Measurements from ENCODE around the gene RFC1. TPM values are rescaled to one million over a fixed set of nuclear protein-coding genes. Genes with fewer than 3 reads are reported as not detected.

The RFC1 gene
- polyA plus RNA-seq, 1 of the 3 experiments (the other 2 are of a cell fraction) = 14.9 TPM

DNA sequence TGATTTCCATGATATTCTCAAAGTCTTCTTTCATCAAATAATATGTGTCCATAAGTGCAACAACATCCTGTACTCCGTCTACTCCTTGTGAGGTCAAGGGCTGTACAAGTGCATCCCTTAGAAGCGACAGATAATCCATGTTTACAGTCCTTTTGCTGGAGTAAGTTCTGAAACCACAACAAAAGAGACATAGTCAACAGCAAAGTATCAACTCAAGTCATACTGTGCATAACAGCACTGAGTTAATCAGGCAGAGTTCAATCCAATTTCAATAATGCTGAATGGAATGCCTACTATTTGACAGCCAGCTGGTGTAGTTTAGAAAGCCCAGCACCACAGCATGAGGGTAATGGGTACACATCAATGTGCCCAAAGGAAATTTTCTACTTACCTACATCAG lies 74.5 kb downstream of the RFC1 start:
- Histone ChIP-seq H3K36me3 (replicated peaks in 1 of 2; ENCODE audit: control insufficient read depth in 1 of 2, insufficient read depth in 2 of 2, low read length in 1 of 2) (peaks cover 71 to 74% of the 10 kb centered on the region in 2 experiments), H3K27ac (ENCODE audit: low read depth in 2 of 2, low read length in 1 of 2) (no peak overlapping the region), H3K9me3 (no peaks in the 10 kb centered on the region), H3K4me1 (ENCODE audit: control insufficient read depth in 1 of 2, insufficient read depth in 2 of 2, low read depth in 1 of 2, low read length in 1 of 2) (no peaks in the 10 kb centered on the region), H3K4me2 (no peak overlapping the region), H3K9me2 (no peaks in the 10 kb centered on the region), H3K27me3 (ENCODE audit: insufficient read depth) (no peaks in the 10 kb centered on the region), H4K20me1 (ENCODE audit: insufficient read depth) (no peaks in the 10 kb centered on the region), H3K4me3 (ENCODE audit: low read depth in 2 of 2, low read length in 1 of 2) (no peak overlapping the region), H2AFZ (ENCODE audit: low read depth) (no peak overlapping the region), H3K9ac (no peak overlapping the region), H3F3A (replicated peaks; ENCODE audit: insufficient read depth) (no peaks in the 10 kb centered on the region), H3K79me2 (ENCODE audit: insufficient read depth) (no peaks in the 10 kb centered on the region)
- POLR2A ChIA-PET = no interaction called here
- no peak for DNase-seq
- 95% methylated on average over 2 of the region's 2 CpGs for WGBS (ENCODE audit: low lambda C conversion rate)
- CTCF ChIA-PET = no interaction called here
- TF ChIP-seq RXRA (IDR thresholded peaks at IDR 0.05; ENCODE audit: borderline replicate concordance, low read depth) (no peak), ELF1 (IDR thresholded peaks at IDR 0.05) (no peak), TAF1 (IDR thresholded peaks at IDR 0.05; ENCODE audit: borderline replicate concordance, low read depth, low read length) (no peak), JUND (IDR thresholded peaks at IDR 0.05) (no peak), MXI1 (IDR thresholded peaks at IDR 0.05; ENCODE audit: low read depth, low read length) (no peak), SMC3 (IDR thresholded peaks at IDR 0.05; ENCODE audit: low read depth, low read length) (no peak), MEF2A (IDR thresholded peaks at IDR 0.05; ENCODE audit: borderline replicate concordance, low read depth) (no peak)
- TF ChIP-seq, protein P1, sequence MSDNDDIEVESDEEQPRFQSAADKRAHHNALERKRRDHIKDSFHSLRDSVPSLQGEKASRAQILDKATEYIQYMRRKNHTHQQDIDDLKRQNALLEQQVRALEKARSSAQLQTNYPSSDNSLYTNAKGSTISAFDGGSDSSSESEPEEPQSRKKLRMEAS (IDR thresholded peaks at IDR 0.05; ENCODE audit: low read depth) = no peak
- TF ChIP-seq, protein P2, sequence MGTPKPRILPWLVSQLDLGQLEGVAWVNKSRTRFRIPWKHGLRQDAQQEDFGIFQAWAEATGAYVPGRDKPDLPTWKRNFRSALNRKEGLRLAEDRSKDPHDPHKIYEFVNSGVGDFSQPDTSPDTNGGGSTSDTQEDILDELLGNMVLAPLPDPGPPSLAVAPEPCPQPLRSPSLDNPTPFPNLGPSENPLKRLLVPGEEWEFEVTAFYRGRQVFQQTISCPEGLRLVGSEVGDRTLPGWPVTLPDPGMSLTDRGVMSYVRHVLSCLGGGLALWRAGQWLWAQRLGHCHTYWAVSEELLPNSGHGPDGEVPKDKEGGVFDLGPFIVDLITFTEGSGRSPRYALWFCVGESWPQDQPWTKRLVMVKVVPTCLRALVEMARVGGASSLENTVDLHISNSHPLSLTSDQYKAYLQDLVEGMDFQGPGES (IDR thresholded peaks at IDR 0.05; ENCODE audit: low read depth, low read length) = no peak

DNA sequence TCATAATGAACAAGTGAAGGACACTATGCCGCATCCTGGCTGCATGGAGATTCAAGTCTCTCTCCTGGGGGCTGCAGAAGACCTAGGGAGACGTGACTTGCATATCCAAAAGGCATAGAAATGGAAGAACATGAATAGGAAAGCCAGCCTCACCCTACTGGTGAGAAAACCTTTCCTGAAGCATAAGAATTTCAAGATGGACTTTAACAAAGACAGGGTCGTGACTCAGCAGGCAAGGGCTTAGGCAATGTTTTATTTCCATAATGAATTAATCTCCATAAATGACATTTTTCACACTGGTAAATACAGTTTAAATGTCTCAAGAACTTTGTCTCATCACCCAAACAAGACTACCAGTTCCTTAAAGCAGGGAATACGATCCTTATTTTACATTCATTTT lies 78.9 kb downstream of the RFC1 start:
- no peak overlapping the region for H3K4me2 ChIP-seq
- H3K27me3 ChIP-seq (ENCODE audit: insufficient read depth) = no peaks in the 10 kb centered on the region
- ChIA-PET POLR2A (no interaction called here), CTCF (interaction anchor here (1.3 kb wide), 1 partner anchor 11 kb away, joined by 4 read pairs; no protein-coding TSS in a partner anchor)
- H3K4me1 ChIP-seq (ENCODE audit: control insufficient read depth in 1 of 2, insufficient read depth in 2 of 2, low read depth in 1 of 2, low read length in 1 of 2) = no peaks in the 10 kb centered on the region
- TF ChIP-seq, protein P3, sequence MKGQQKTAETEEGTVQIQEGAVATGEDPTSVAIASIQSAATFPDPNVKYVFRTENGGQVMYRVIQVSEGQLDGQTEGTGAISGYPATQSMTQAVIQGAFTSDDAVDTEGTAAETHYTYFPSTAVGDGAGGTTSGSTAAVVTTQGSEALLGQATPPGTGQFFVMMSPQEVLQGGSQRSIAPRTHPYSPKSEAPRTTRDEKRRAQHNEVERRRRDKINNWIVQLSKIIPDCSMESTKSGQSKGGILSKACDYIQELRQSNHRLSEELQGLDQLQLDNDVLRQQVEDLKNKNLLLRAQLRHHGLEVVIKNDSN (IDR thresholded peaks at IDR 0.05; ENCODE audit: borderline replicate concordance, low read depth) = no peak
- TF ChIP-seq CHD2 (IDR thresholded peaks at IDR 0.05; ENCODE audit: low read length, partially characterized antibody) (no peak), RXRA (IDR thresholded peaks at IDR 0.05; ENCODE audit: borderline replicate concordance, low read depth) (no peak), SMC3 (IDR thresholded peaks at IDR 0.05; ENCODE audit: low read depth, low read length) (no peak), MXI1 (IDR thresholded peaks at IDR 0.05; ENCODE audit: low read depth, low read length) (no peak), RFX5 (IDR thresholded peaks at IDR 0.05; ENCODE audit: low read length) (no peak), NRF1 (IDR thresholded peaks at IDR 0.05; ENCODE audit: low read depth, low read length) (no peak), TCF12 (IDR thresholded peaks at IDR 0.05) (no peak), MEF2A (IDR thresholded peaks at IDR 0.05; ENCODE audit: borderline replicate concordance, low read depth) (no peak), NFIC (IDR thresholded peaks at IDR 0.05; ENCODE audit: borderline replicate concordance) (no peak), EZH2phosphoT487 (IDR thresholded peaks at IDR 0.05; ENCODE audit: borderline replicate concordance, low read depth) (no peak), EP300 (IDR thresholded peaks at IDR 0.05; ENCODE audit: borderline replicate concordance in 1 of 2, low read depth in 1 of 2, low read length in 1 of 2) (no peak)
- TF ChIP-seq, protein P4, sequence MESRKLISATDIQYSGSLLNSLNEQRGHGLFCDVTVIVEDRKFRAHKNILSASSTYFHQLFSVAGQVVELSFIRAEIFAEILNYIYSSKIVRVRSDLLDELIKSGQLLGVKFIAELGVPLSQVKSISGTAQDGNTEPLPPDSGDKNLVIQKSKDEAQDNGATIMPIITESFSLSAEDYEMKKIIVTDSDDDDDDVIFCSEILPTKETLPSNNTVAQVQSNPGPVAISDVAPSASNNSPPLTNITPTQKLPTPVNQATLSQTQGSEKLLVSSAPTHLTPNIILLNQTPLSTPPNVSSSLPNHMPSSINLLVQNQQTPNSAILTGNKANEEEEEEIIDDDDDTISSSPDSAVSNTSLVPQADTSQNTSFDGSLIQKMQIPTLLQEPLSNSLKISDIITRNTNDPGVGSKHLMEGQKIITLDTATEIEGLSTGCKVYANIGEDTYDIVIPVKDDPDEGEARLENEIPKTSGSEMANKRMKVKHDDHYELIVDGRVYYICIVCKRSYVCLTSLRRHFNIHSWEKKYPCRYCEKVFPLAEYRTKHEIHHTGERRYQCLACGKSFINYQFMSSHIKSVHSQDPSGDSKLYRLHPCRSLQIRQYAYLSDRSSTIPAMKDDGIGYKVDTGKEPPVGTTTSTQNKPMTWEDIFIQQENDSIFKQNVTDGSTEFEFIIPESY (IDR thresholded peaks at IDR 0.05; ENCODE audit: borderline replicate concordance, low read depth) = no peak
- TF ChIP-seq, protein P5, sequence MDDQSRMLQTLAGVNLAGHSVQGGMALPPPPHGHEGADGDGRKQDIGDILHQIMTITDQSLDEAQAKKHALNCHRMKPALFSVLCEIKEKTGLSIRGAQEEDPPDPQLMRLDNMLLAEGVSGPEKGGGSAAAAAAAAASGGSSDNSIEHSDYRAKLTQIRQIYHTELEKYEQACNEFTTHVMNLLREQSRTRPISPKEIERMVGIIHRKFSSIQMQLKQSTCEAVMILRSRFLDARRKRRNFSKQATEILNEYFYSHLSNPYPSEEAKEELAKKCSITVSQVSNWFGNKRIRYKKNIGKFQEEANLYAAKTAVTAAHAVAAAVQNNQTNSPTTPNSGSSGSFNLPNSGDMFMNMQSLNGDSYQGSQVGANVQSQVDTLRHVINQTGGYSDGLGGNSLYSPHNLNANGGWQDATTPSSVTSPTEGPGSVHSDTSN (IDR thresholded peaks at IDR 0.05) = no peak
- 98% methylated on average over 4 of the region's 4 CpGs for WGBS (ENCODE audit: low lambda C conversion rate)
- H3K9me2 ChIP-seq = no peaks in the 10 kb centered on the region
- H4K20me1 ChIP-seq (ENCODE audit: insufficient read depth) = no peaks in the 10 kb centered on the region
- H3K36me3 ChIP-seq (replicated peaks in 1 of 2; ENCODE audit: control insufficient read depth in 1 of 2, insufficient read depth in 2 of 2, low read length in 1 of 2) = peaks cover 64 to 69% of the 10 kb centered on the region in 2 experiments
- no peak overlapping the region for H3K27ac ChIP-seq (ENCODE audit: low read depth in 2 of 2, low read length in 1 of 2)
- DNase-seq = no peak
- H3K4me3 ChIP-seq (ENCODE audit: low read depth in 2 of 2, low read length in 1 of 2) = no peak overlapping the region
- no peaks in the 10 kb centered on the region for H3K9me3 ChIP-seq
- H3K9ac ChIP-seq = no peak overlapping the region
- no peaks in the 10 kb centered on the region for H3K79me2 ChIP-seq (ENCODE audit: insufficient read depth)
- no peaks in the 10 kb centered on the region for H3F3A ChIP-seq (replicated peaks; ENCODE audit: insufficient read depth)
- H2AFZ ChIP-seq (ENCODE audit: low read depth) = no peak overlapping the region
